IPS DF 6.9 (cell line): ENCODE data around the gene FGD1.

Source experiments
- DNase-seq: peaks from one replicate; pipeline ENCODE4 v3.0.0-alpha.2; 2013; ENCODE audit warnings: low read depth, low spot score
- H3K27ac ChIP-seq: one replicate; pipeline ENCODE4 v1.5.1; 2013; ENCODE audit warnings: low read length, control low read depth
- H3K27me3 ChIP-seq: 2 replicates; pipeline ENCODE4 v1.6.1; 2013; ENCODE audit warnings: mild to moderate bottlenecking, low read length; ENCODE audit not compliant: control insufficient read depth, insufficient read depth
- H3K36me3 ChIP-seq: 2 replicates; pipeline ENCODE4 v1.6.1; 2013; ENCODE audit warnings: low read length; ENCODE audit not compliant: control insufficient read depth, insufficient read depth
- H3K4me1 ChIP-seq: 2 replicates; pipeline ENCODE4 v1.6.1; 2013; ENCODE audit warnings: low read length; ENCODE audit not compliant: control insufficient read depth, insufficient read depth
- H3K4me3 ChIP-seq: 2 replicates; pipeline ENCODE4 v1.5.1; 2013; ENCODE audit warnings: mild to moderate bottlenecking, low read length
- H3K9me3 ChIP-seq: 2 replicates; pipeline ENCODE4 v1.6.1; 2013; ENCODE audit warnings: low read length, inconsistent platforms; ENCODE audit not compliant: control insufficient read depth, insufficient read depth
- WGBS: extraction: QIAGEN DNeasy Blood & Tissue Kit; methylation state at CpG from one replicate; pipeline ENCODE4 v1.1.7; 2013; ENCODE audit warnings: mixed read lengths, missing lambda C conversion rate; ENCODE audit not compliant: insufficient read length, insufficient coverage; 5-methylcytosine and 5-hydroxymethylcytosine counted together

FGD1 gene

DNA sequence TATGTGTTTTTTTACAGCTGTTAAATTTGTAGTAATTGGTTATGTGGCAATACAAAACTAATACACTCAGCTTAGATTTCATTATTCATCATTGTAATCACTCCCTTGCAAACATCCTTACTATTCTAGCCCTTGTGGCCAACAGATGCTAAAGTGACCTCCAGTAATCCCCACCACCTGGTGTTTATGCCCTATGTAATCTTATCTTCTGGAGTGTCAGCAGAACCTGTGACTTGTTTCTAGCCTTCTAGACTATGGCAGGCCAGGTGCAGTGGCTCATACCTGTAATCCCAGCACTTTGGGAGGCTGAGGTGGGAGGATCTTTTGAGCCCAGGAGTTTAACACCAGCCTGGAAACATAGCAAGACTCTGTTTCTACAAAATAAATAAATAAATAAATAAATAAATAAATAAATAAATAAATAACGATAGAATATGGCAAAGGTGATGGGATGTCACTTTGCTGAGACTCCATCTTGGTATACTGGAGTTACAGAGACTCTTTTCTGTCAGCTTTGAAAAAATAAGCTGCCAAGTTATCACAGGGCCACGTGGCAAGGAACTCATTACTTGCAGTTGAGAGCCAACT lies 68.1 kb downstream of the FGD1 start:
- no peak for DNase-seq
- WGBS = no CpG with 5 or more reads among the region's 2 CpGs
- H3K36me3 ChIP-seq = no peaks in the 10 kb centered on the region
- no peaks in the 10 kb centered on the region for H3K4me1 ChIP-seq
- H3K27ac ChIP-seq = no peak overlapping the region
- no peaks in the 10 kb centered on the region for H3K9me3 ChIP-seq
- H3K27me3 ChIP-seq = no peaks in the 10 kb centered on the region
- no peak overlapping the region for H3K4me3 ChIP-seq

DNA sequence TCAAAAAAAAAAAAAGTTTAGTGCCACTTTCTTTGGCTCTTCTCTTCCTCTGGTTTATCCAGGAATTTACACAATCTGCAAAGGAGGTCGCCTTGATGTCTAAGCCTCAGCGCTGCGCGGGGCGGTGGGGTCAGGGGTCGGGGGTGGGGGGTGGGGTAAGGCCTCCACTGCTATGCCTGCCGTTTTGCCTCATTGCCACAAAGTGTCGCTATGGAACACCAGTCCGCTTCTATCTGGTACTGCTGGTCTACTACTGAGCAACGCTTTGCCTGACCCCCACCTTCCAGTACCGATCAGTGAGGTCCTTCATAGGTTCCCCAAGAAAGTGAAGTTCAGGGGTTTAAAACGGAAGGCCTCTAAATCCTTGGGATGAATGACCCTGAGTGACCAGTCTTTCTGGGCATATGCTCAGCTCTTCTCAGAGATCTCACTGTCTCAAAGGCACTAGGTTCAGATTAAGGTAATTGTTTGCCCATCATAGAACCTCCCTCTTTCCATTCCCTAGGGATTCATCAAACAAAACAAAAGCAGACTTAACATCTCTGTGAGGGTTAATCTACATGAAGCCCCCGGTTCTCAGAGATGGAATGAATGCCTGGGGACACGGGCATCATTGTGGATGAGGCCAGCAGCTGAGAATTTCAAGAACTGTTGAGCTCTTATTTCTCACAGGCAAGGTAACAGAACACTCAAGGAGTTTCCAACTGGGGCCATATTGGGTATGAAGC lies 72.7 kb downstream of the FGD1 start:
- no CpG with 5 or more reads among the region's 14 CpGs for WGBS
- H3K4me3 ChIP-seq = no peak overlapping the region
- no peaks in the 10 kb centered on the region for H3K27me3 ChIP-seq
- DNase-seq = no peak
- no peaks in the 10 kb centered on the region for H3K36me3 ChIP-seq
- H3K9me3 ChIP-seq = no peaks in the 10 kb centered on the region
- no peaks in the 10 kb centered on the region for H3K4me1 ChIP-seq
- H3K27ac ChIP-seq = no peak overlapping the region

DNA sequence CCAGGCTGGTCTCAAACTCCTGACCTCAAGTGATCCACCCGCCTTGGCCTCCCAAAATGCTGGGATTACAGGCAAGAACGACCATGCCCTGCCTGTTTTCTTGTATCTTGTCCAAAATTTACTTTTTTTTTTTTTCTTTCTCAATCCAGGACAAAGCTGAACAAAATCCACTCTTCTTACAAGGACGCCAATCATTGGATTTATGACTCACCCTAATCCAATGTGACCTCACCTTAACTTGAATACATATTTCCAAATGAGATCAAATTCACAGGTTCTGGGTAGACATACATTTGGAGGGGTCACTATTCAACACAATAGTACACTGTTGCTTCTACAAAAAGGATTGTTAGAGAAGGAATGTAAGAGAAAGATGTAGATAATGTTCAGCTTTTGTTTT lies 73.9 kb downstream of the FGD1 start:
- Histone ChIP-seq H3K4me3 (no peak overlapping the region), H3K27me3 (no peaks in the 10 kb centered on the region), H3K9me3 (no peaks in the 10 kb centered on the region), H3K4me1 (no peaks in the 10 kb centered on the region), H3K36me3 (no peaks in the 10 kb centered on the region), H3K27ac (no peak overlapping the region)
- no peak for DNase-seq
- WGBS = no CpG with 5 or more reads among the region's 3 CpGs

DNA sequence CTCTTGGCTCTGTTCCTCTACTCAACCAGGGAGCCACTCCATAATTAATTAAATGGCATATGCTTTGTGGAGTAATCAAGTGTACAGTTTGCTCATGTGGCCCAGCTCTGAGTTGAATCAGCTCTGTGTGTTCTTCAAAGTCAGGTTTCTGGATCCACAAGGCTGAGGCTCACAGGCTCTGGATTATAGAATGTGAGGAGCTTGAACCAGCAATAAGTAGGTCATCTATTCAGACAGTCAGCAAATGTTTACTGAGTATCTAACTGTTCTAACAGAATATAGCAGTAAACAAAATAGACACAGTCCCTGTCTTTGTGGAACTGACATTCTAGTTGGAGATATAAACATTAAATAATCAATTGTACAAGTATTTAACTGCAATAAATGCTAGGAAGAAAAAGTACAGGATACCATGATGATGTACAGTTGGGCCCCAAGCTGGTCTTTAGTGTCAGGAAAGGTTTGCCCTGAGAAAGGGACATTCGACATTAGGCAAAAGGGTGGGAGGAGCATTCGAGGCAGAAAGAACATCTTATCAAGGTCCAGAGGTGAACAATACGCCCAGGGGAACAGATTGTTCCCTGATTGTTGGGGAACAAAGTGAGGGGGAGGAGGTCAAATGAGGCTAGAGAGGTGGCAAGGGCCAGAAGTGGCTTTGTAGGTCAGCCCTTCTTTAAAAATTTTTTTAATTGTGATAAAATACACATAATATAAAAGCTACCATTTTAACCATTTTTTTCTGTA lies 76.3 kb downstream of the FGD1 start:
- Histone ChIP-seq H3K4me3 (no peak overlapping the region), H3K36me3 (no peaks in the 10 kb centered on the region), H3K9me3 (no peaks in the 10 kb centered on the region), H3K27ac (no peak overlapping the region), H3K27me3 (no peaks in the 10 kb centered on the region), H3K4me1 (no peaks in the 10 kb centered on the region)
- no peak for DNase-seq
- no CpG with 5 or more reads among the region's 3 CpGs for WGBS

DNA sequence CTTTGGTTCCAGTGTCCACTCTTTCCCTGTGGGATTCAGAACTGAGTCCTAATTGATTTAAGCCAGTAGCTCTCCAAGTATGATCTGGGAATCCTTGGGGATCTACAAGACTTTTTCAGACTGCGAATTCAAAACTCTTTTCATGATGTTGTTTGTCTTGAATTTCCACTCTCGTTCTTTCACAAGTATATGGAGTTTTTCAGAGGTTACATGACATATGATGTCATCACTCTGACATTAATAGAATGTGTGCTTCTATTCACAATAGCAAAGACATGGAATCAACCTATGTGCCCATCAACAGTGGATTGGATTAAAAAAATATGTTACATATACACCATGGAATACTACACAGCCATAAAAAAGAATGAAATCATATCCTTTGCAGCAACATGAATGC lies 79.1 kb downstream of the FGD1 start:
- no CpG with 5 or more reads among the region's 2 CpGs for WGBS
- Histone ChIP-seq H3K27ac (no peak overlapping the region), H3K27me3 (no peaks in the 10 kb centered on the region), H3K9me3 (no peaks in the 10 kb centered on the region), H3K36me3 (no peaks in the 10 kb centered on the region), H3K4me3 (no peak overlapping the region), H3K4me1 (no peaks in the 10 kb centered on the region)
- no peak for DNase-seq

DNA sequence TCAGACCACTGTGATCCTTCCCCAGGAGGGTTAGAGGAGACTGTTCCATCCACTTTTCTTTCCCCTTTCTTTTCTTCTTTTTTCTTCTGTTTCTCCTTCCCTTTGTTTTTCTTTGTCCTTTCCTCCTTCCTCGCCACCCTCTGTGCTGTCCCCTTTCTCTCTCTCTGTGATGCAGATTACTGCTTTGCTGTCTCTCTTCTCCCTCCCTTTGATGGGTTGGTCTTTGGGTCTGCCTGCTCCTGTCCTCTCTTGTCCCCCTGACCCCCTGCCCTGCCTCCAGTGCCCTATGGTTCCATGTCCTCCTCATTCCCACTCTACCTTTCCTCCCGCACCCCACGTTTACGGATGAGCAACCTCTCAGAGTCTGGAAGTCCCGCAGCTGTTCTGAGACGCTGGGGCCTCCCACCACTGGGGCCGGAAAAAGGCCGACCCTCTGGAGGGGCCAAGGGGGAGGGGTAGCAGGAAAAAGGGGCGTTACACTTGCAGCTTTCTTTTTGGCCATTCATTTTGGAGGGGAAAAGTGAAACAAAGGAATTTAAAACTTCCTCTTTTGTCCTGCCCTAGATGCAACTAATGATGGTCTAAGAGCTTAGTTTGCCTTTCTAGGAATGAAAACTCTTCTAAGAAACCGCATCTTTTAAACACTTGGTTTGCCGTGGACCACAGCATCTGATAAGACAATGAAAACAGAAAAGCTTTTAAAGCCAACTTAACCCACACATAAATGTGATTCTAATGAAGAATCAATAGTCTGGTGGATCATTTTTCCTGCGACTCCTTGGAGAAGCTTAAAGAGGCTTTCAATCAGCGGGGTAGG lies 80.3 kb downstream of the FGD1 start:
- Histone ChIP-seq H3K27me3 (no peaks in the 10 kb centered on the region), H3K4me1 (no peaks in the 10 kb centered on the region), H3K9me3 (no peaks in the 10 kb centered on the region), H3K27ac (no peak overlapping the region), H3K36me3 (no peaks in the 10 kb centered on the region), H3K4me3 (no peak overlapping the region)
- no peak for DNase-seq
- 100% methylated on average over 1 of the region's 13 CpGs for WGBS

DNA sequence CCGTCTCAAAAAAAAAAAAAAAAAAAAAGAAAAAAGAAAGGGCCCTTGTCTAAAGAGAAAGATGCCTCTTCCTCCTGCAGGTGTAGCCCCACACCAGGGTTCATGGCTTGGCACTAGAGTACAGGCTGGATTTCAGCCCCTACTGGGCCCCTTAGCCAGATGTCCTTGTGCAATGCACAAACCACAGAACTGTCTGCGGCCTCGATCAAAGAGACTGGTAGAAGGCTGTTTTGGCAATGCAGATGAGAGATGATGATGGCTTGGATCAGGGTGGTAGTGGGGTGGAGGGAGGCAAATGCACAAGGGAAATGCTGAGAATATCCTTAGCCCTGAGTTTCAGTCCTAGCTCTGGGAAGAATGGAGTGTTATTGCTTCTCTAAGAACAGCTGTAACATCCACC lies 82.3 kb downstream of the FGD1 start:
- H3K27ac ChIP-seq = no peak overlapping the region
- DNase-seq = no peak
- no peaks in the 10 kb centered on the region for H3K9me3 ChIP-seq
- no peaks in the 10 kb centered on the region for H3K4me1 ChIP-seq
- no peaks in the 10 kb centered on the region for H3K36me3 ChIP-seq
- no peaks in the 10 kb centered on the region for H3K27me3 ChIP-seq
- no CpG with 5 or more reads among the region's 3 CpGs for WGBS
- no peak overlapping the region for H3K4me3 ChIP-seq

DNA sequence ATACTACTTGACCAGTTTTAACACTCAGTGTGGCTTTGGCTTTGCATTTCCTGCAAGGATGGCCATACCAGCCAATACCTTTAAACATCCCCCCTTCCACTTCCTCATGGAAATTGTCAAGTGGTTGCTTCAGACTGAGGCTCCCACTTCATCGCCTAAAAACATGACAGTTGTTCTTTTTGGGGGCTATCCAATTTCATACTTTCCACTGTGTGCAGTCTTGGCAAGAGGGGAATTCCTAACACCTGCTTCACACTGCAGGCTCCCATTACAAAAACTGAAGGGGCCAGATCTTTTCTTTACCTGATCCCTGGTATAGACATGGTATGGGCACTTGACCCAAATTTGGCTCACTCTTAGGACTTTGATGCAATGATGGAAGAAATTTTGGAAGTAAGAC lies 84.3 kb downstream of the FGD1 start:
- WGBS = no CpG with 5 or more reads among the region's 1 CpG

DNA sequence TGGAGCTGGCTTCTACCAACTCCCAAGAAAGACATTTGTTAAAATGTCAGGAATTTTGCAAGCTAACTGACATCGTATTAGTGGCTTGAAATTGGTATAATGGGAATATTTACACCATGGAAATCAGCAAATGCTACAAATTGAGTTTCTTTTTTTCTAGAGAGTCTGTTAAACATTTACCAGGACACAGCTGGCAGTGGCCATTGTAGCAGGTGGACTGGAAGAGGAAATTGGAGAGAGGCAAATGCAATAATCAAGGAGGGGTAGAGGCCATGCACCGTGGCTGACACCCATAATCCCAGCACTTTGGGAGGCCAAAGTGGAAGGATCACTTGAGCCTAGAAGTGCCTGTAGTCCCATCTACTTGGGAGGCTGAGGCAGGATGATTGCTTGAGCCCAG lies 88.8 kb downstream of the FGD1 start:
- Histone ChIP-seq H3K4me3 (no peak overlapping the region), H3K27ac (no peak overlapping the region), H3K27me3 (no peaks in the 10 kb centered on the region), H3K9me3 (no peaks in the 10 kb centered on the region), H3K36me3 (no peaks in the 10 kb centered on the region), H3K4me1 (no peaks in the 10 kb centered on the region)
- no peak for DNase-seq
- WGBS = no CpG with 5 or more reads among the region's 2 CpGs

More for the DNA sequence above, 84.3 kb downstream of the FGD1 start:
- Histone ChIP-seq H3K4me3 (no peak overlapping the region), H3K9me3 (no peaks in the 10 kb centered on the region), H3K4me1 (no peaks in the 10 kb centered on the region), H3K27ac (no peak overlapping the region), H3K36me3 (no peaks in the 10 kb centered on the region), H3K27me3 (no peaks in the 10 kb centered on the region)
- no peak for DNase-seq

DNA sequence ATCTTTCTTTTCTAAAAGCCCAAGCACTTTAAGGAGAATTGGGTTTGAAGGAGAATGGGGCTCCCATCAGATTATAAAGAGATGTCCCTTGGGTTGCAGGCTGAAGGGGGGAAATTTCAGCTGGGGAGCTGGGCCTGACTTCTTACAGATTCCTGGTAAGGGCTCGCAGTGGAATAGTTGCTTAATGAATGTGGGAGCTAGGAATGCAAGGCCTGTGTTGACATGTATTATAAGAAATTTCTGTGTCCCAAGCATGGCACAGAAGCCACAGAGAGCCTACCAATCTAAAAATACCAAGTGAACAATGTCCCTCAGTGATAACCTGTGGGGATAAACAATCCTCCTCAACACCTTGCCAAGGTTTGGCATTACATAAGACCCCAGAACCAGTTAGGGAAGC lies 98.9 kb downstream of the FGD1 start:
- no peak overlapping the region for H3K4me3 ChIP-seq
- H3K4me1 ChIP-seq = no peaks in the 10 kb centered on the region
- WGBS = no CpG with 5 or more reads among the region's 1 CpG
- H3K36me3 ChIP-seq = no peaks in the 10 kb centered on the region
- no peaks in the 10 kb centered on the region for H3K9me3 ChIP-seq
- no peaks in the 10 kb centered on the region for H3K27me3 ChIP-seq
- H3K27ac ChIP-seq = no peak overlapping the region
- no peak for DNase-seq
